ENCODE data around the gene ZNF836. TPM values are rescaled to one million over a fixed set of nuclear protein-coding genes. Genes with fewer than 3 reads are reported as not detected.
"Not testable (repeated sequence)": the region's sequence is repeated elsewhere in the genome, so short reads cannot be mapped to it uniquely, and the experiment has no call there.

The ZNF836 gene
- total RNA-seq, 1 experiment from 2014 or later = 28.8 TPM

DNA sequence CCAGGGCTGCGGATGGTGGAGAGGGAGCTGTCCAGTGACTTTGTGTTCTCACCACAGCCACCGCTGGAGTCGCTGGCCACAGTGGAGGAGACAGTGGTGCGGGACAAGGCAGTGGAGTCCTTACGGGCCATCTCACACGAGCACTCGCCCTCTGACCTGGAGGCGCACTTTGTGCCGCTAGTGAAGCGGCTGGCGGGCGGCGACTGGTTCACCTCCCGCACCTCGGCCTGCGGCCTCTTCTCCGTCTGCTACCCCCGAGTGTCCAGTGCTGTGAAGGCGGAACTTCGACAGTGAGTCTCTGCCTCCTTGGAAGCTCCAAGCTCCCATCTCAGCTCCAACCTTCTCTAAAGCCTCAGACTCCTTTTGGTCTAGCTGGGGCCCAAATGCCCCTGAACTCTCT lies 39.8 kb upstream of the ZNF836 start:
- no peak for ATAC-seq
- DNase-seq (ENCODE audit: low spot score) = no peak
- Mint-ChIP-seq H3K9me3 (no peaks in the 10 kb centered on the region), H3K4me3 (no peak overlapping the region), H3K27ac (no peak overlapping the region), H3K27me3 (ENCODE audit: low read depth) (no peaks in the 10 kb centered on the region; the same call in 1 of the 2 replicates), H3K36me3 (peaks cover 86% of the 10 kb centered on the region), H3K4me1 (no peaks in the 10 kb centered on the region)
- ChIA-PET POLR2A (no interaction called here), CTCF (no interaction called here)
- no peak for TF ChIP-seq TEAD1 (CRISPR knock-in tag; IDR thresholded peaks at IDR 0.05)
- TF ChIP-seq KAT7 (CRISPR knock-in tag; IDR thresholded peaks at IDR 0.05; ENCODE audit: borderline replicate concordance) = no peak
- peak; percentile 42; the same call in 1 of the 2 replicates for TF ChIP-seq ZNF121 (CRISPR knock-in tag; IDR thresholded peaks at IDR 0.05)

DNA sequence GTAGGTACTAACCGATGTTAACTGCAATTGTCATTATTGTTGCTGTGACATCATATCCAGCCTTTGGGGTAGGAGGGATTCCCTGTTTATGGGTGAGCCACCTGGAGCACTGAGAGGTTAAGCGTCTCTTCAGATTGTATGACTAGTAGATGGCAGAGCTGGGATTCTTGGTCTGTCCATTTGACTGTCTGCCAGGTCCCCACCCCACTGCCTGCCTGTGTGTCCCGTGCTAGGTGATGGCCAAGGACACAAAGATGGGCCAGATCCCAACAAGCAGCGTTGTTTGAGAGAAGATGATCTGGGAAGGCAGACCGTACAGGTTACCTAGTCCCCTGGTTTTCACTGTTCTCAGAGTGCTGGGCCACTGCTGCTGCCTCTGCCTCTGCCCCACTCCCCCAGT lies 35.1 kb upstream of the ZNF836 start:
- H3K4me3 Mint-ChIP-seq = no peak overlapping the region
- H3K36me3 Mint-ChIP-seq = peaks cover 86% of the 10 kb centered on the region
- ChIA-PET POLR2A (no interaction called here), CTCF (no interaction called here)
- H3K4me1 Mint-ChIP-seq = no peaks in the 10 kb centered on the region
- H3K9me3 Mint-ChIP-seq = no peaks in the 10 kb centered on the region
- DNase-seq (ENCODE audit: low spot score) (no peak), ATAC-seq (no peak)
- H3K27me3 Mint-ChIP-seq (ENCODE audit: low read depth) = no peaks in the 10 kb centered on the region; the same call in 1 of the 2 replicates
- no peak overlapping the region for H3K27ac Mint-ChIP-seq
- TF ChIP-seq RORB (CRISPR knock-in tag; IDR thresholded peaks at IDR 0.05) (no peak), NFATC4 (CRISPR knock-in tag; IDR thresholded peaks at IDR 0.05) (no peak)
- TF ChIP-seq, protein P1, sequence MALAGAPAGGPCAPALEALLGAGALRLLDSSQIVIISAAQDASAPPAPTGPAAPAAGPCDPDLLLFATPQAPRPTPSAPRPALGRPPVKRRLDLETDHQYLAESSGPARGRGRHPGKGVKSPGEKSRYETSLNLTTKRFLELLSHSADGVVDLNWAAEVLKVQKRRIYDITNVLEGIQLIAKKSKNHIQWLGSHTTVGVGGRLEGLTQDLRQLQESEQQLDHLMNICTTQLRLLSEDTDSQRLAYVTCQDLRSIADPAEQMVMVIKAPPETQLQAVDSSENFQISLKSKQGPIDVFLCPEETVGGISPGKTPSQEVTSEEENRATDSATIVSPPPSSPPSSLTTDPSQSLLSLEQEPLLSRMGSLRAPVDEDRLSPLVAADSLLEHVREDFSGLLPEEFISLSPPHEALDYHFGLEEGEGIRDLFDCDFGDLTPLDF (CRISPR knock-in tag; IDR thresholded peaks at IDR 0.05) = no peak

DNA sequence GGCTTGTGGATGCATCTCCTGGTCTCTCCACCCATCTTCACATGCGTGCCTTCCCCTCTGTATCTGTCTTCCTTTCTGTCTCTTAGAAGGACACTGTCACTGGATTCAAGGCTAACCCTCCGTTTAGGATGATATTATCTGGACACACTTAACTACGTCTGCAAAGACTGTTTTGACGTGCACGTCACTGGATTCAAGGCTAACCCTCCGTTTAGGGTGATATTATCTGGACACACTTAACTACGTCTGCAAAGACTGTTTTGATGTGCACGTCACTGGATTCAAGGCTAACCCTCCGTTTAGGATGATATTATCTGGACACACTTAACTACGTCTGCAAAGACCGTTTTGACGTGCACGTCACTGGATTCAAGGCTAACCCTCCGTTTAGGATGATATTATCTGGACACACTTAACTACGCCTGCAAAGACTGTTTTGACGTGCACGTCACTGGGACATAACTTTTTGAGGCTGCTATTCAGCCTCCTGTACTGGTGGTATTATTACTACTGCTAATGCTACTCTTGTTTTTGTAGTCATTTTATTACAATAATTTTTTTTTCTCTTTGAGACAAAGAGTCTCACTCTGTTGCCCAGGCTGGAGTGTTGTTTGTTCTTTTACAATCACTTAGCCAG lies 29.5 kb upstream of the ZNF836 start:
- DNase-seq (ENCODE audit: low spot score); H3K9me3 Mint-ChIP-seq; H3K27ac Mint-ChIP-seq; H3K4me3 Mint-ChIP-seq; H3K27me3 Mint-ChIP-seq (ENCODE audit: low read depth); POLR2A ChIA-PET; ATAC-seq; H3K4me1 Mint-ChIP-seq; CTCF ChIA-PET: not testable (repeated sequence)
- H3K36me3 Mint-ChIP-seq = peaks cover 65% of the 10 kb centered on the region

DNA sequence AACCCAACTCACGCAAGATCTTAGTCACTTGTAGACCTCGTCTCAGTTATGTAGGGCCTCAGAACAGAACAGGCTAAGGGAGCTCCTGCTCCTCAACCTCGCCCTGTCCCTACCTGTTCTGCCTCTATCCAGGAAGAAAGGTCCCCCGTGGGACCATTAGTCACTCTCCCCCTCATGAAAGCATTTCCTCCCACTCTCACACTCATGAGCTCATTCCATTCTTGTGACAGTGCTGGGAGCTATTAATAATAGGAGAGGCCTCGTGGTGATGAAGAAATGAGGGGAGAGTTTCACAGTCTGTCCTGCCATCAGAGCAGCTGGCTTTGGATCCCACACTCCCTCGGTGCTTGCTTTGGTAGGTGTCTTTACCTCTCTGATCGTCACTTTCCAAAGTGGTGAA lies 28.6 kb upstream of the ZNF836 start:
- POLR2A ChIA-PET = interaction anchor here (0.6 to 0.9 kb wide), 2 partner anchors 10 to 112 kb away, joined by 3 to 4 read pairs; partner anchors contain the start of gene PPP2R1A
- no peak overlapping the region; the same call in 1 of the 2 replicates for H3K27ac Mint-ChIP-seq
- H3K4me3 Mint-ChIP-seq = no peak overlapping the region
- peaks cover 3% of the 10 kb centered on the region for H3K4me1 Mint-ChIP-seq
- no peaks in the 10 kb centered on the region for H3K27me3 Mint-ChIP-seq (ENCODE audit: low read depth)
- CTCF ChIA-PET = no interaction called here
- H3K36me3 Mint-ChIP-seq = peaks cover 63% of the 10 kb centered on the region
- H3K9me3 Mint-ChIP-seq = no peaks in the 10 kb centered on the region
- DNase-seq (ENCODE audit: low spot score) (no peak), ATAC-seq (no peak)
- TF ChIP-seq, protein P2, sequence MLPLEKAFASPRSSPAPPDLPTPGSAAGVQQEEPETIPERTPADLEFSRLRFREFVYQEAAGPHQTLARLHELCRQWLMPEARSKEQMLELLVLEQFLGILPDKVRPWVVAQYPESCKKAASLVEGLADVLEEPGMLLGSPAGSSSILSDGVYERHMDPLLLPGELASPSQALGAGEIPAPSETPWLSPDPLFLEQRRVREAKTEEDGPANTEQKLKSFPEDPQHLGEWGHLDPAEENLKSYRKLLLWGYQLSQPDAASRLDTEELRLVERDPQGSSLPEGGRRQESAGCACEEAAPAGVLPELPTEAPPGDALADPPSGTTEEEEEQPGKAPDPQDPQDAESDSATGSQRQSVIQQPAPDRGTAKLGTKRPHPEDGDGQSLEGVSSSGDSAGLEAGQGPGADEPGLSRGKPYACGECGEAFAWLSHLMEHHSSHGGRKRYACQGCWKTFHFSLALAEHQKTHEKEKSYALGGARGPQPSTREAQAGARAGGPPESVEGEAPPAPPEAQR (CRISPR knock-in tag; IDR thresholded peaks at IDR 0.05) = no peak
- TF ChIP-seq FOXK1 (CRISPR knock-in tag; IDR thresholded peaks at IDR 0.05) = no peak
- TF ChIP-seq NFYB (CRISPR knock-in tag; conservative IDR thresholded peaks at IDR 0.05; ENCODE audit: low read depth) = no peak
- TF ChIP-seq CREB1 (CRISPR knock-in tag; IDR thresholded peaks at IDR 0.05) = no peak
- TF ChIP-seq, protein P3, sequence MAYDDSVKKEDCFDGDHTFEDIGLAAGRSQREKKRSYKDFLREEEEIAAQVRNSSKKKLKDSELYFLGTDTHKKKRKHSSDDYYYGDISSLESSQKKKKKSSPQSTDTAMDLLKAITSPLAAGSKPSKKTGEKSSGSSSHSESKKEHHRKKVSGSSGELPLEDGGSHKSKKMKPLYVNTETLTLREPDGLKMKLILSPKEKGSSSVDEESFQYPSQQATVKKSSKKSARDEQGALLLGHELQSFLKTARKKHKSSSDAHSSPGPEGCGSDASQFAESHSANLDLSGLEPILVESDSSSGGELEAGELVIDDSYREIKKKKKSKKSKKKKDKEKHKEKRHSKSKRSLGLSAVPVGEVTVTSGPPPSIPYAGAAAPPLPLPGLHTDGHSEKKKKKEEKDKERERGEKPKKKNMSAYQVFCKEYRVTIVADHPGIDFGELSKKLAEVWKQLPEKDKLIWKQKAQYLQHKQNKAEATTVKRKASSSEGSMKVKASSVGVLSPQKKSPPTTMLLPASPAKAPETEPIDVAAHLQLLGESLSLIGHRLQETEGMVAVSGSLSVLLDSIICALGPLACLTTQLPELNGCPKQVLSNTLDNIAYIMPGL (CRISPR knock-in tag; IDR thresholded peaks at IDR 0.05) = no peak
- TF ChIP-seq, protein P4, sequence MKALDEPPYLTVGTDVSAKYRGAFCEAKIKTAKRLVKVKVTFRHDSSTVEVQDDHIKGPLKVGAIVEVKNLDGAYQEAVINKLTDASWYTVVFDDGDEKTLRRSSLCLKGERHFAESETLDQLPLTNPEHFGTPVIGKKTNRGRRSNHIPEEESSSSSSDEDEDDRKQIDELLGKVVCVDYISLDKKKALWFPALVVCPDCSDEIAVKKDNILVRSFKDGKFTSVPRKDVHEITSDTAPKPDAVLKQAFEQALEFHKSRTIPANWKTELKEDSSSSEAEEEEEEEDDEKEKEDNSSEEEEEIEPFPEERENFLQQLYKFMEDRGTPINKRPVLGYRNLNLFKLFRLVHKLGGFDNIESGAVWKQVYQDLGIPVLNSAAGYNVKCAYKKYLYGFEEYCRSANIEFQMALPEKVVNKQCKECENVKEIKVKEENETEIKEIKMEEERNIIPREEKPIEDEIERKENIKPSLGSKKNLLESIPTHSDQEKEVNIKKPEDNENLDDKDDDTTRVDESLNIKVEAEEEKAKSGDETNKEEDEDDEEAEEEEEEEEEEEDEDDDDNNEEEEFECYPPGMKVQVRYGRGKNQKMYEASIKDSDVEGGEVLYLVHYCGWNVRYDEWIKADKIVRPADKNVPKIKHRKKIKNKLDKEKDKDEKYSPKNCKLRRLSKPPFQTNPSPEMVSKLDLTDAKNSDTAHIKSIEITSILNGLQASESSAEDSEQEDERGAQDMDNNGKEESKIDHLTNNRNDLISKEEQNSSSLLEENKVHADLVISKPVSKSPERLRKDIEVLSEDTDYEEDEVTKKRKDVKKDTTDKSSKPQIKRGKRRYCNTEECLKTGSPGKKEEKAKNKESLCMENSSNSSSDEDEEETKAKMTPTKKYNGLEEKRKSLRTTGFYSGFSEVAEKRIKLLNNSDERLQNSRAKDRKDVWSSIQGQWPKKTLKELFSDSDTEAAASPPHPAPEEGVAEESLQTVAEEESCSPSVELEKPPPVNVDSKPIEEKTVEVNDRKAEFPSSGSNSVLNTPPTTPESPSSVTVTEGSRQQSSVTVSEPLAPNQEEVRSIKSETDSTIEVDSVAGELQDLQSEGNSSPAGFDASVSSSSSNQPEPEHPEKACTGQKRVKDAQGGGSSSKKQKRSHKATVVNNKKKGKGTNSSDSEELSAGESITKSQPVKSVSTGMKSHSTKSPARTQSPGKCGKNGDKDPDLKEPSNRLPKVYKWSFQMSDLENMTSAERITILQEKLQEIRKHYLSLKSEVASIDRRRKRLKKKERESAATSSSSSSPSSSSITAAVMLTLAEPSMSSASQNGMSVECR (CRISPR knock-in tag; IDR thresholded peaks at IDR 0.05; ENCODE audit: borderline replicate concordance) = no peak
- no peak for TF ChIP-seq CBFB (CRISPR knock-in tag; IDR thresholded peaks at IDR 0.05; ENCODE audit: low read depth)
- TF ChIP-seq, protein P5, sequence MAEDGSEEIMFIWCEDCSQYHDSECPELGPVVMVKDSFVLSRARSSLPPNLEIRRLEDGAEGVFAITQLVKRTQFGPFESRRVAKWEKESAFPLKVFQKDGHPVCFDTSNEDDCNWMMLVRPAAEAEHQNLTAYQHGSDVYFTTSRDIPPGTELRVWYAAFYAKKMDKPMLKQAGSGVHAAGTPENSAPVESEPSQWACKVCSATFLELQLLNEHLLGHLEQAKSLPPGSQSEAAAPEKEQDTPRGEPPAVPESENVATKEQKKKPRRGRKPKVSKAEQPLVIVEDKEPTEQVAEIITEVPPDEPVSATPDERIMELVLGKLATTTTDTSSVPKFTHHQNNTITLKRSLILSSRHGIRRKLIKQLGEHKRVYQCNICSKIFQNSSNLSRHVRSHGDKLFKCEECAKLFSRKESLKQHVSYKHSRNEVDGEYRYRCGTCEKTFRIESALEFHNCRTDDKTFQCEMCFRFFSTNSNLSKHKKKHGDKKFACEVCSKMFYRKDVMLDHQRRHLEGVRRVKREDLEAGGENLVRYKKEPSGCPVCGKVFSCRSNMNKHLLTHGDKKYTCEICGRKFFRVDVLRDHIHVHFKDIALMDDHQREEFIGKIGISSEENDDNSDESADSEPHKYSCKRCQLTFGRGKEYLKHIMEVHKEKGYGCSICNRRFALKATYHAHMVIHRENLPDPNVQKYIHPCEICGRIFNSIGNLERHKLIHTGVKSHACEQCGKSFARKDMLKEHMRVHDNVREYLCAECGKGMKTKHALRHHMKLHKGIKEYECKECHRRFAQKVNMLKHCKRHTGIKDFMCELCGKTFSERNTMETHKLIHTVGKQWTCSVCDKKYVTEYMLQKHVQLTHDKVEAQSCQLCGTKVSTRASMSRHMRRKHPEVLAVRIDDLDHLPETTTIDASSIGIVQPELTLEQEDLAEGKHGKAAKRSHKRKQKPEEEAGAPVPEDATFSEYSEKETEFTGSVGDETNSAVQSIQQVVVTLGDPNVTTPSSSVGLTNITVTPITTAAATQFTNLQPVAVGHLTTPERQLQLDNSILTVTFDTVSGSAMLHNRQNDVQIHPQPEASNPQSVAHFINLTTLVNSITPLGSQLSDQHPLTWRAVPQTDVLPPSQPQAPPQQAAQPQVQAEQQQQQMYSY (CRISPR knock-in tag; IDR thresholded peaks at IDR 0.05) = no peak

Measured in WTC11 (cell line).